OCI-LY7 (cell line): ENCODE results near the gene LY6G6C. TPM values are rescaled to one million over a fixed set of nuclear protein-coding genes. Genes with fewer than 3 reads are reported as not detected.

Experiments used
- BruUV-seq: library from RNA; stranded (reverse); fragments of 400-500 nt; replicated peaks from 2 replicates; lab custom pipeline; 2021; lab: Mats Ljungman, UMichigan
- CTCF ChIA-PET: fragments of 300-600 bp; sonication (Branson Sonifier 250); formaldehyde crosslinking; loops from one replicate; lab custom pipeline; 2022; ENCODE audit warnings: antibody characterized with exemption; ENCODE audit not compliant: unreplicated experiment; lab: Charles Lee
- POLR2A ChIA-PET: fragments of 300-600 bp; sonication (Branson Sonifier 250); formaldehyde crosslinking; loops from one replicate; lab custom pipeline; 2022; ENCODE audit warnings: antibody characterized with exemption; lab: Charles Lee
- DNase-seq: peaks from one replicate; pipeline ENCODE4 v3.0.0-alpha.2; 2015; ENCODE audit warnings: low spot score
- H2AFZ ChIP-seq: fragments of 200-600 bp; sonication (generic), shearing (Covaris generic); 2 replicates; pipeline ENCODE4 v1.6.1; 2014; ENCODE audit warnings: mild to moderate bottlenecking, antibody characterized with exemption, low read length, moderate library complexity
- H3K27ac ChIP-seq: fragments of 200-600 bp; sonication (generic); 2 replicates; pipeline ENCODE4 v1.5.1; 2014; ENCODE audit warnings: mixed run types, low read depth, mild to moderate bottlenecking, moderate library complexity, low read length, inconsistent platforms; ENCODE audit not compliant: poor library complexity, severe bottlenecking
- H3K36me3 ChIP-seq: fragments of 200-600 bp; sonication (generic); 2 replicates; pipeline ENCODE4 v1.6.1; 2014; ENCODE audit warnings: mild to moderate bottlenecking, antibody characterized with exemption, low read length, moderate library complexity, mixed read lengths; ENCODE audit not compliant: insufficient read depth
- H3K4me1 ChIP-seq: fragments of 200-600 bp; sonication (generic); 2 replicates; pipeline ENCODE4 v1.5.1; 2014; ENCODE audit warnings: mild to moderate bottlenecking, low read length; ENCODE audit not compliant: insufficient read depth, poor library complexity, severe bottlenecking
- H3K4me2 ChIP-seq: fragments of 200-600 bp; sonication (generic); 2 replicates; pipeline ENCODE4 v1.6.1; 2014; ENCODE audit warnings: mild to moderate bottlenecking, low read length
- H3K4me3 ChIP-seq: fragments of 200-600 bp; sonication (generic); 2 replicates; pipeline ENCODE4 v1.5.1; 2014; ENCODE audit warnings: mild to moderate bottlenecking, low read depth, low read length; ENCODE audit not compliant: poor library complexity, severe bottlenecking
- H3K79me2 ChIP-seq: fragments of 200-600 bp; sonication (generic); 2 replicates; pipeline ENCODE4 v1.6.1; 2016; ENCODE audit warnings: low read depth, mild to moderate bottlenecking, low read length, moderate library complexity, mixed read lengths; ENCODE audit not compliant: insufficient read depth
- H3K9me2 ChIP-seq: fragments of 200-600 bp; sonication (generic); 2 replicates; pipeline ENCODE4 v1.6.1; 2016; ENCODE audit warnings: mild to moderate bottlenecking, low read length, mixed read lengths; ENCODE audit not compliant: insufficient read depth
- H3K9me3 ChIP-seq: fragments of 200-600 bp; sonication (generic); 2 replicates; pipeline ENCODE4 v1.6.1; 2014; ENCODE audit warnings: mild to moderate bottlenecking, mixed run types, low read length, mixed read lengths
- H4K20me1 ChIP-seq: fragments of 200-600 bp; sonication (generic); 2 replicates; pipeline ENCODE4 v1.6.1; 2014; ENCODE audit warnings: mild to moderate bottlenecking, antibody characterized with exemption, low read length, moderate library complexity, mixed read lengths; ENCODE audit not compliant: insufficient read depth
- EZH2phosphoT487 ChIP-seq: fragments of 200-600 bp; sonication (generic); IDR thresholded peaks from 2 replicates; pipeline ENCODE4 v1.6.1; 2018; ENCODE audit warnings: low read depth, borderline replicate concordance, mild to moderate bottlenecking, mixed run types, antibody characterized with exemption, low read length, moderate library complexity, mixed read lengths
- intact Hi-C: fragments of 100-400 bp; cut with micrococcal nuclease; formaldehyde crosslinking; loops from one replicate; pipeline ENCODE4 v1.10.0; 2022; ENCODE audit not compliant: unreplicated experiment
- total RNA-seq, 2 experiments: library from RNA; depleted of rRNA in 1 of 2; stranded (reverse); fragments of >200 nt in 1 of 2; shearing (Covaris generic) in 1 of 2; gene quantifications; 2 replicates each; pipeline ENCODE4 v1.2.3, GENCODE V29; 2014 to 2022
- TF ChIP-seq, protein P1 (sequence below): fragments of 200-600 bp; sonication (generic); conservative IDR thresholded peaks from 2 replicates; pipeline ENCODE4 v1.5.1; 2014; ENCODE audit warnings: mild to moderate bottlenecking, antibody characterized with exemption, low read length, moderate library complexity, mixed read lengths

LY6G6C gene
- total RNA-seq, 2 experiments from 2014 or later = not detected

DNA sequence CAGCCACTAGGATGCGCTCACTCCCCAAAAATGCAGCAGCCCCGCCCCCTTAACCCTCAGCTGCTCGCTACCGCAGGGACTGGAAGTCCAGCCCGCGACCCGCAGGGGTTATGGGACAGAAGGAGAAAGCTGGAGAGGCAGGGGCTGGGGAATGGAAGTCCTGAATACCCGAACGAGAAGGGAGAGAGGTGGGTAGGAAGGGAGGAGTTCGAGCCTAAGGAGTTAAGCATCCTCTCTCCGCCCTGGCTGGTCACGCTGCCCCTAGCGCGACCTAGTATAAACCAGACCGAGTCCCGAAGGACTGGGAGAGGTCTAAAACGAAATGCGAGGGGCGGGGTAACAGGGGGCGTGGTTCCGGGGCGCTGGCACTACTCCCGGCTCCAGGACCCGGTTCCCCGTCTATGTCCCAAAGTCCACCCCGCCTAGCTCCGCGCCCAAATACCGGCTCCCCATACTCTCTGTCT is 8.0 kb upstream of the LY6G6C start:
- Histone ChIP-seq H3K9me3 (no peaks in the 10 kb centered on the region), H3K4me2 (peak overlapping the region; percentile 83), H3K4me1 (peaks cover 54% of the 10 kb centered on the region), H3K79me2 (peaks cover 10% of the 10 kb centered on the region; the same call in 1 of the 2 replicates), H3K4me3 (peak overlapping the region; percentile 66), H3K36me3 (peaks cover 67% of the 10 kb centered on the region), H2AFZ (no peak overlapping the region), H3K27ac (peak overlapping the region; percentile 2), H4K20me1 (0 out of 2 replicates have a peak, but pooled peaks cover 8% of the 10 kb centered on the region), H3K9me2 (no peaks in the 10 kb centered on the region)
- ChIA-PET POLR2A (interaction anchor here (1.1 to 2.2 kb wide), 2 partner anchors 10 to 101 kb away, joined by 3 to 19 read pairs; partner anchors contain the start of gene MSH5), CTCF (interaction anchor here (1.8 kb wide), 1 partner anchor 9 kb away, joined by 5 read pairs; no protein-coding TSS in a partner anchor)
- intact Hi-C loops = loop anchor here (1.0 kb wide), 3 partner anchors 9 to 101 kb away; no protein-coding TSS in a partner anchor
- BruUV-seq = no TSS peak
- peak; percentile 85 for DNase-seq
- TF ChIP-seq EZH2phosphoT487 = no peak
- TF ChIP-seq, protein P1, sequence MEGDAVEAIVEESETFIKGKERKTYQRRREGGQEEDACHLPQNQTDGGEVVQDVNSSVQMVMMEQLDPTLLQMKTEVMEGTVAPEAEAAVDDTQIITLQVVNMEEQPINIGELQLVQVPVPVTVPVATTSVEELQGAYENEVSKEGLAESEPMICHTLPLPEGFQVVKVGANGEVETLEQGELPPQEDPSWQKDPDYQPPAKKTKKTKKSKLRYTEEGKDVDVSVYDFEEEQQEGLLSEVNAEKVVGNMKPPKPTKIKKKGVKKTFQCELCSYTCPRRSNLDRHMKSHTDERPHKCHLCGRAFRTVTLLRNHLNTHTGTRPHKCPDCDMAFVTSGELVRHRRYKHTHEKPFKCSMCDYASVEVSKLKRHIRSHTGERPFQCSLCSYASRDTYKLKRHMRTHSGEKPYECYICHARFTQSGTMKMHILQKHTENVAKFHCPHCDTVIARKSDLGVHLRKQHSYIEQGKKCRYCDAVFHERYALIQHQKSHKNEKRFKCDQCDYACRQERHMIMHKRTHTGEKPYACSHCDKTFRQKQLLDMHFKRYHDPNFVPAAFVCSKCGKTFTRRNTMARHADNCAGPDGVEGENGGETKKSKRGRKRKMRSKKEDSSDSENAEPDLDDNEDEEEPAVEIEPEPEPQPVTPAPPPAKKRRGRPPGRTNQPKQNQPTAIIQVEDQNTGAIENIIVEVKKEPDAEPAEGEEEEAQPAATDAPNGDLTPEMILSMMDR = 0 out of 2 replicates have a peak, but pooled peaks have one; percentile 25

DNA sequence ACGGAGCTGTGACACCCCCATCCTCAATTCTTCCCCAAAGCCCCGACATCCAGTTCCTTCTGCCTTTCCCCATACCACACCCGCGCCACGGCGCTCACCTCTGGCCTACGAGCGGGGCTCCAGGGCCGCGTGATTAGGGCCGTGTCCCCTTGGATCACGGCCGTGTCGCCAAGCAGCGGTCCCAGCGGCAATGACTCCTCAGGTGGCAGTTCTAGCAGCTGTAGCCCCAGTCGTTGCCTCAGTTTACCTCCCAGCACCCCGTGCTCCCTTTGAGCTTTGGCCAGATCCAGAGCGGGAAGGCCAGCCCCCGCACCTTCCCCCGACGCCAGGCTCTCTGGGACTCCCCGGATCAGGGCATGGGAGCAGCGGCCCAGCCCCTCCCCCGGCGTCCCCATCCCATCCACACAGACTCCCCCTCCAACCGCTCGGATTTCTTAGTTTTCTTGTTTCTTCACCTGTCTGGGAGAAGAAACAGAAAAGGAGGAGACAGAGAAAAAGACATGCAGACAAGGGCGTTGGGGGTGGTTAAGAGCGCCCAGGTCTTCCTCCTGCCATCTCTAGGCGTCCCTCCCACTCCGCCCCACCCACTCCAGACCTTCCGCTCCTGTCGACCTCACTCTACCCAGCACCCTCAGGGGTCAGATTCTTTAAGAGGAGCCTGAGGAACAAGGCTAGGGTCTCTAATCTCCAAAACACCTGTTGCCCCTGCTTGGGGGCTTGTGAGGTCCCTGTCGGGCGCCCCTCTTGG is 7.4 kb upstream of the LY6G6C start, which contains the start of gene DDAH2:
DDAH2 (minus strand) TSS at position 533 of the 748 bp plus-strand sequence; CDS start at position 395, 138 bp downstream.
- Histone ChIP-seq H3K4me1 (peaks cover 48% of the 10 kb centered on the region), H3K4me2 (peak within 1 kb of the TSS; percentile 83)

More for the DNA sequence above, 7.4 kb upstream of the LY6G6C start, which contains the start of gene DDAH2:
- intact Hi-C loops = loop anchor here (1.0 kb wide), 3 partner anchors 9 to 101 kb away; no protein-coding TSS in a partner anchor
- Histone ChIP-seq H3K9me2 (no peaks in the 10 kb centered on the region), H3K9me3 (no peaks in the 10 kb centered on the region), H3K36me3 (peaks cover 61% of the 10 kb centered on the region), H3K79me2 (peaks cover 4% of the 10 kb centered on the region; the same call in 1 of the 2 replicates), H2AFZ (no peak within 1 kb of the TSS), H3K4me3 (peak within 1 kb of the TSS; percentile 66), H4K20me1 (0 out of 2 replicates have a peak, but pooled peaks cover 2% of the 10 kb centered on the region), H3K27ac (peak within 1 kb of the TSS; percentile 60)
- BruUV-seq = no TSS peak
- no peak for DNase-seq
- no peak for TF ChIP-seq EZH2phosphoT487
- TF ChIP-seq, protein P1 = peak; percentile 91
- ChIA-PET POLR2A (interaction anchor here (1.1 to 2.2 kb wide), 2 partner anchors 11 to 101 kb away, joined by 3 to 19 read pairs; partner anchors contain the start of gene MSH5), CTCF (no interaction called here)
